Fibroblast of mammary gland (primary cell): Measurements from ENCODE around the gene GPC6.
"Not testable (repeated sequence)": the region's sequence is repeated elsewhere in the genome, so short reads cannot be mapped to it uniquely, and the experiment has no call there.

ENCODE experiments used
- DNase-seq: peaks from one replicate; pipeline ENCODE4 v3.0.0-alpha.2; 2010; ENCODE audit warnings: low read depth
- H3K4me3 ChIP-seq: 2 replicates; pipeline ENCODE4 v1.5.1; 2011; ENCODE audit warnings: low read depth, mild to moderate bottlenecking, low read length, moderate library complexity; ENCODE audit not compliant: control insufficient read depth
- TF ChIP-seq, protein P1 (sequence below): conservative IDR thresholded peaks from 2 replicates; pipeline ENCODE4 v1.5.1; 2011; ENCODE audit warnings: low read depth, low read length, inconsistent platforms; ENCODE audit not compliant: control insufficient read depth, insufficient read depth

GPC6 gene

GRCh38 chr13:93437081-93437480 is 210.5 kb downstream of the GPC6 start:
- no peak overlapping the region for H3K4me3 ChIP-seq
- TF ChIP-seq, protein P1, sequence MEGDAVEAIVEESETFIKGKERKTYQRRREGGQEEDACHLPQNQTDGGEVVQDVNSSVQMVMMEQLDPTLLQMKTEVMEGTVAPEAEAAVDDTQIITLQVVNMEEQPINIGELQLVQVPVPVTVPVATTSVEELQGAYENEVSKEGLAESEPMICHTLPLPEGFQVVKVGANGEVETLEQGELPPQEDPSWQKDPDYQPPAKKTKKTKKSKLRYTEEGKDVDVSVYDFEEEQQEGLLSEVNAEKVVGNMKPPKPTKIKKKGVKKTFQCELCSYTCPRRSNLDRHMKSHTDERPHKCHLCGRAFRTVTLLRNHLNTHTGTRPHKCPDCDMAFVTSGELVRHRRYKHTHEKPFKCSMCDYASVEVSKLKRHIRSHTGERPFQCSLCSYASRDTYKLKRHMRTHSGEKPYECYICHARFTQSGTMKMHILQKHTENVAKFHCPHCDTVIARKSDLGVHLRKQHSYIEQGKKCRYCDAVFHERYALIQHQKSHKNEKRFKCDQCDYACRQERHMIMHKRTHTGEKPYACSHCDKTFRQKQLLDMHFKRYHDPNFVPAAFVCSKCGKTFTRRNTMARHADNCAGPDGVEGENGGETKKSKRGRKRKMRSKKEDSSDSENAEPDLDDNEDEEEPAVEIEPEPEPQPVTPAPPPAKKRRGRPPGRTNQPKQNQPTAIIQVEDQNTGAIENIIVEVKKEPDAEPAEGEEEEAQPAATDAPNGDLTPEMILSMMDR, result no peak
- DNase-seq, result no peak

GRCh38 chr13:93446238-93446637 is 219.6 kb downstream of the GPC6 start:
- no peak for DNase-seq
- TF ChIP-seq, protein P1, result no peak
- H3K4me3 ChIP-seq, result no peak overlapping the region

DNA sequence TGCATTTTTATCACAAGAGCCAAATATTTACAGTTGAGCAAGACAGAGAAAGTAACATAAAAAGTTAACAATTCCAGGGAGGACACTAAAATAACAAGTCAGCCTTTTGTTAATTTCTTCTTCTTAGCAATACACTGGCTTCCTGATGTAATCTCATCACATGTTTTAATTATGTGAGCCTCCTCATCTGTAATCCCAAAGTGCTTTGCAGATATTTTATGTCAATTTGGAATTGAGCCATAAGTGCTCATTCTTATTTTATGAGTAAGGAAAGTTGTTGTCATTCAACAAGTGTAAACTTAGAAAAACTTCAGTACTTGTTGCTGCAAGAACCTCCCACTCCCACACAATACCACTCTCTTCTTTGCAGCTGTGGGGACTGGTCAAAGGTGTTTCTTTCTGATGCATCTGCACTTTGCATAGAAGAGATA is 223.6 kb downstream of the GPC6 start:
- DNase-seq, result peak; percentile 64
- TF ChIP-seq, protein P1, result no peak
- no peak overlapping the region for H3K4me3 ChIP-seq

GRCh38 chr13:93450761-93451160 is 224.2 kb downstream of the GPC6 start:
- TF ChIP-seq, protein P1, result no peak
- DNase-seq, result no peak

DNA sequence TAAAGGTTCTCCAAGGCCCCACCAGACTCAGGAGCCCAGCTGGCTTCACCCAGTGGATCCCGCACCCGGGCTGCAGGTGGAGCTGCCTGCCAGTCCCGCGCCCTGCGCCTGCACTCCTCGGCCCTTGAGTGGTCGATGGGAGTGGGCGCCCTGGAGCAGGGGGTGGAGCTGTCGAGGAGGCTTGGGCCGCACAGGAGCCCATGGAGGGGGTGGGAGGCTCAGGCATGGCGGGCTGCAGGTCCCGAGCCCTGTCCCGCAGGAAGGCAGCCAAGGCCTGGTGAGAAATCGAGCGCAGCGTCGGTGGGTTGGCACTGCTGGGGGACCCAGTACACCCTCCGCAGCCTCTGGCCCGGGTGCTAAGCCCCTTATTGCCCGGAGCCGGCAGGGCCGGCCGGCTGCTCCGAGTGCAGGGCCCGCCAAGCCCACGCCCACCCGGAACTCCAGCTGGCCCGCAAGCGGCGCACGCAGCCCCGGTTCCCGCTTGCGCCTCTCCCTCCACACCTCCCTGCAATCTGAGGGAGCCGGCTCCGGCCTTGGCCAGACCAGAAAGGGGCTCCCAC is 228.1 kb downstream of the GPC6 start:
- DNase-seq, H3K4me3 ChIP-seq: not testable (repeated sequence)

More at GRCh38 chr13:93450761-93451160, 224.2 kb downstream of the GPC6 start:
- H3K4me3 ChIP-seq, result no peak overlapping the region

DNA sequence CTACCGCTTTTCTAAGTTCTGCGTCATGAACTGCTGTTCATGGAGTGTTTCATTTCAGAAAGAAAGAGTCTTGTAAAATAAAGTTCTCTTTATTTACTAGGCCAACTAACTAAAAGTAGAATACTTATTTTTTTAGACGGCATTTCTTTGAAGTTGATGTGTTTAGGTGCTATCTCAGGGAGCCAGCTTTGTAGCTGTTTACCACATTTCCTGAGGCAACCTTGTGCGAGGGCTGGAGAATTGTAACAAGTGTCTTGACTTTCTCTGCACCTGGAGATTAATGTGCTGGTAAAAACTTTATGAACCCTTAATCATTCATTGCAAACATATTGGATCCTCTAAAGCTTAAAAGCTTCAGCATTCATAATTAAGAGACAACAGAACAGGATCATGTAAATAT is 229.3 kb downstream of the GPC6 start:
- TF ChIP-seq, protein P1, result no peak
- H3K4me3 ChIP-seq, result no peak overlapping the region
- DNase-seq, result no peak

GRCh38 chr13:93460005-93460404 is 233.4 kb downstream of the GPC6 start:
- DNase-seq, result no peak
- H3K4me3 ChIP-seq, result no peak overlapping the region
- TF ChIP-seq, protein P1, result no peak
